NCI-H1048 (cell line): Measurements from ENCODE around the gene HDAC11.
"Not testable (repeated sequence)": the region's sequence is repeated elsewhere in the genome, so short reads cannot be mapped to it uniquely, and the experiment has no call there.

Experiments
- DNase-seq: peaks from one replicate; lab custom pipeline; 2025; lab: John Stamatoyannopoulos, UW

HDAC11 gene, protein sequence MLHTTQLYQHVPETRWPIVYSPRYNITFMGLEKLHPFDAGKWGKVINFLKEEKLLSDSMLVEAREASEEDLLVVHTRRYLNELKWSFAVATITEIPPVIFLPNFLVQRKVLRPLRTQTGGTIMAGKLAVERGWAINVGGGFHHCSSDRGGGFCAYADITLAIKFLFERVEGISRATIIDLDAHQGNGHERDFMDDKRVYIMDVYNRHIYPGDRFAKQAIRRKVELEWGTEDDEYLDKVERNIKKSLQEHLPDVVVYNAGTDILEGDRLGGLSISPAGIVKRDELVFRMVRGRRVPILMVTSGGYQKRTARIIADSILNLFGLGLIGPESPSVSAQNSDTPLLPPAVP

DNA sequence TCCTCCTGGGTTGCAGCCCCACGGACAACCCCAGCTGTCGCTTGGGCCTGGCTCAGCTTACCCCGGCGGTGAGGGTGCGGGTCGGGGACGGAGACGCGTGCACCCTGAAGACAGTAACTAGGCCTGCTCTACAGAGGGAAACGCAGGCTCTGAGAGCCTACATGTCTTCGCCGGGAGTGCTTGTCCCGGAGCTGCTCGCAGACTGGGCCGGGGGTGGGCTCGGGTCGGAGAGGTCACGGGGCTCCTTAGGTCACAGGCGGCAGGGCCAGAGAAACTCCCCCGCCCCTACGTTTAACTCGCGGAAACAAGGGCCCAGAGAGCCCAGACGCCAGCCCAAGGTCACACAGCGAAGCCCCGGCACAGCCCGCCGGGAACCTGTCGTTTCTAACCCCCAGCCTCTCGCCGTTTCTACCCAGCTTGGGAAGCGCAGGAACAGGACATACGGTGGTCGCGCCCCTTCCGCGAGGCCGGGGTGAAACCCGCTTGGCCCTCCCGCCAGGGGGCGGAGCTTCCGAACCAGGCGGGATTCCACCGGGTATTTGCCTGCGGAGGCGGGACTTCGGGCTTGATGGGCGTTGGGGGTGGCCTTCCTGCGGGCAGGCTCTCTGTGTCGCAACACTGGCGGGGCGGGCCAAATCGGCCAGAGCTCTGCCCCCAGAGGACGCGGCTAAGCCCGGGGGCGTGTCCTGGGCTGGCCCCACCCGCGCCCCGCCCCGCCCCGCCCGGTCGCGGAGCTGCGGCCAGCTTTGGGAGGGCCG is at the start of gene HDAC11:
Gene HDAC11 (plus strand): TSS at position 725 of the 758 bp plus-strand sequence. CDS start 42 bp downstream, outside the sequence.
- DNase-seq = peak; percentile 89

DNA sequence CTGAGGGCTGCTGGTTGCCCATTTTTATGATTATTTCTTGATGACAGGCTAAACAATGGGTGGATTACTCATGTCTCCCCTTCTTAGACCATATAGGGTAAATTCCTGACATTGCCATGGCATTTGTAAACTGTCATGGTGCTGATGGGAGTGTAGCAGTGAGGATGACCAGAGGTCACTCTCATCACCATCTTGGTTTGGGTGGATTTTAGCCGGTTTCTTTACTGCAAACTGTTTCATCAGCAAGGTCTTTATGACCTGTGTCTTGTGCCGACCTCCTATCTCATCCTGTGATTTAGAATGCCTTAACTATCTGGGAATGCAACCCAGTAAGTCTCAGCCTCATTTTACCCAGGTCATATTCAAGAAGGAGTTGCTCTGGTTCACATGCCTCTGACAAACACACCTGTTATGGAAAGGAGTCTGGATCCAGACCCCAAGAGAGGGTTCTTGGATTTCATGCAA is 49.7 kb upstream of the HDAC11 start:
- not testable (repeated sequence) for DNase-seq

DNA sequence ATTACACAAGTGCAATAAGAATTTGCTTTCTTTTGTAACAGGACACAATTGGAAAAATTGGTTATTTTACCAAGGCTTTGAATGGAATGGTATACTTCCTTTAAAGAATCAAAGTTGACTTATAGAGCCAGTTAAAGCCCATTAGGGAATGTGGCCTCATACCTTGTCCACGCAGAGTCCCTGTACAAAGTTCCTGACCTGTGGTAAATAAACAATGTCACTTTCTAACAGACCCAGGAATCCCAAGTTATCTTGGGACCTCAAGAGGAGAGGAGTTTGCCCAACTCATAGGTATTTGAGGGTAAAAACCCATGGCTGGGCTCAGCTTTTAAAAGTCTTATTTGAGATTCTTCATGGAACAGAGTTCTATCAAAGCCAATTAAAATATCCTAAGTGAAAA is 48.0 kb upstream of the HDAC11 start:
- DNase-seq = no peak

DNA sequence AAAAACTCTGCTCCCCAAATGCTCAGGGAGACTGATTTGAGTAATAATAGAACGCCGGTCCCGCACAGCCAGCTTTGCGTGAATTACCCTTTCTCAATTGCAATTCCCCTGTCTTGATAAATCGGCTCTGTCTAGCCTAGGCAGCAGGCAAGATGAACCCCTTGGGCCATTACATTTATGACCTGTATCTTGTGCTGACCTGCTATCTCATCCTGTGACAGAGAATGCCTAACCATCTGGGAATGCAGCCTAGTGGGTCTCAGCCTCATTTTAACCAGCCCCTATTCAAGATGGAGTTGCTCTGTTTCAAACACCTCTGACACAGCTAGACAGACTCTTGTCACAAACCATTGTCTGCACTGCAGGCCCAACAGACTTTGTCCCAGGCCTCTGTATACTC is 46.2 kb upstream of the HDAC11 start:
- DNase-seq = no peak

DNA sequence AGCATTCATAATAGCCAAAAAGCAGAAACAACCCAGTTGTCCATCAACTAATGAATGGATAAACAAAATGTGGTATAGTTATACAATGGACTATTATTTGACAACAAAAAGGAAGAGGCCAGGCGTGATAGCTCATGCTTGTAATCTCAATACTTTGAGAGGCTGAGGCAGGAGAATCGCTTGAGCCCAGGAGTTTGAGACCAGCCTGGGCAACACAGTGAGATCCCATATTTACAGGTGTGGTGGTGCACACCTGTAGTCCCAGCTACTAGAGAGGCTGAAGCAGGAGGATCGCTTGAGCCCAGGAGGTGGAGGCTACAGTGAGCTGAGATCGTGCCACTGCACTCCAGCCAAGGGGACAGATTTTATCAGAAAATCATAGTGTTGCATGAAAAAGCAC is 43.9 kb upstream of the HDAC11 start:
- DNase-seq = not testable (repeated sequence)

DNA sequence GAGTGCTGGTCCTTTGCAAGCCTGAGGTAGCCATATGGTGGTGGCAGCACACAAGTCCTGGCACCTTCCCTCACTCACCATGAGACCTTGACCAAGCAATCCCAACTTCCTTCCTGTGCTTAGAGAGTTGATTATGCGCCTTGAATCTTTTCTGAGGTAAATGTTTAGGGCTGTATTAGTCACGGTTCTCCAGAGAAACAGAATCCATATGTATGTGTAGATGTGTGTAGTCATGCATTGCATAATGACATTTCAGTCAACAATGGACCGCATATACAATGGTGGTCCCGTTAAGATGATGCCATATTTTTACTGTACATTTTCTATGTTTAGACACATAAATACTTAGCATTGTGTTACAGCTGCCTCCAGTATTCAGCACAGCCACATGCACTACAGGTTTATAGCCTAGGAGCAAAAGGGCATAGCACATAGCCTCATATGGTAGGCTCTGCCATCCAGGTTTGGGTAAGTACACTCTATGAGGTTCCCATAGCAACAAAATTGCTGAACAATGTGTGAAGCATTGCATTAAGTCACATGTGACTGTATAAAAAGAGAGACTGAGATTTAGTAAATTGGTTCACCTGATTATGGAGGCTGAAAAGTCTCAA is 39.8 kb upstream of the HDAC11 start:
- DNase-seq = no peak

DNA sequence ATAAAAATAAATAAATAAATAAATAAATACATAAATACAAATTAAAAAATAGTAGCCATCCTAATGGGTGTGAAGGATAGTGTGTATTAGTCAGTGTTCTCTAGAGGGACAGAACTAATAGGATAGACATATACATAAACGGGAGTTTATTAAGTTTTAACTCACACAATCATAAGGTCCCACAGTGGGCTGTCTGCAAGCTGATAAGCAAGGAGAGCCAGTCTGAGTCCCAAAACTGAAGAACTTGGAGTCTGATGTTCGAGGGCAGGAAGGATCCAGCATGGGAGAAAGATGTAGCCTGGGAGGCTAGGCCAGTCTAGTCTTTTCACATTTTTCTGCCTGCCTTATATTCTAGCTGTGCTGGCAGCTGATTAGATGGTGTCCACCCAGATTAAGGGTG is 37.2 kb upstream of the HDAC11 start:
- DNase-seq = not testable (repeated sequence)

DNA sequence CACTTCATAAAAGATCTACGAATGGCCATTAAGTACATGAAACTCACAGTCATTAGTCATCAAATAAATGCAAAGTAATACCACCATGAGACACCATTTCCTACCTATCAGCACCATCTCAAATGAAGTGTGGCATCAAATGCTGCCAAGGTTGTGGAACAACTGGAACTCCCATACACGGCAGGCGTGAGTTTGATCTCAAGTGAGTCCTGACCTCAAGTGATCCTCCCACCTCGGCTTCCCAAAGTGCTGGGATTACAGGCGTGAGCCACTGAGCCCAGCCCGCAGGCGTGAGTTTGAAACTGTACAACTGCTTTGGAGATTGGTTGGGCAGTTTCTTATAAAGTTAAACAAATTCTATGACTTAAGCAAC is 28.8 kb upstream of the HDAC11 start:
- no peak for DNase-seq

DNA sequence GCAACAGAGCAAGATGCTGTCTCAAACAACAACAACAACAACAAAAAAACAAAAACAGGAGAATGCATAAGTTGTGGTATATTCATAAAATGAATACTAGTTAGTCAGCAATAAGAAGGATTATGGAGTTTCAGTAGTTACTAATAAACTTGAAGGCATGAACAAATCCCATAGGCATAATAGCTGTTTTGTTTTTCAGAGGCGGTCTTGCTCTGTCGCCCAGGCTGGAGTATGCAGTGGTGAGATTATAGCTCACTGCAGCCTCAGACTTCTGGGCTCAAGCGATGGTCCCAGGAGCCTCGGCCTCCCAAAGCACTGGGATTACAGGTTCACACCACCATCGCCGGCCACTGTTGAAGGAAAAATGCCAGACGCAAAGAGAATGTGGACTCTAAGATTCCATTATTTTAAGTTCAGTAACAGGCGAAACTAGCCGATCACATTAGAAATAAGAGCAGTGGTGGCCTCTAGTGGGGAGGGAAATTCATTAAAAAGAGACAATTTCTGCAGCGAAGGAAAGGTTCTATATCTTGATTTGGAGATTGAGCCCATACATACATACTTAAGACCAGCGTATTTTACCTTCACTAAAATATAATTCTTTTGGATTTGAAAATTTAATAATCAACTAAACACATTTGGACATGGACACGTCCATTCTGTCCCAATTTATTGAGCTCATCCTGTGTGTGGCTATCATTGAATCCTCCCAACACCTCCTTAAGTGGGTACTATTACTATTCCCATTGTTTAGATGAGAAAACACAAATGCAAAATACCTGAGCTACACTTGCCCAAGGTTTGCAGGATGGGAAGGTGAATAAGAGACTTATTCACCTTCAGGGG is 27.4 kb upstream of the HDAC11 start:
- DNase-seq = no peak

DNA sequence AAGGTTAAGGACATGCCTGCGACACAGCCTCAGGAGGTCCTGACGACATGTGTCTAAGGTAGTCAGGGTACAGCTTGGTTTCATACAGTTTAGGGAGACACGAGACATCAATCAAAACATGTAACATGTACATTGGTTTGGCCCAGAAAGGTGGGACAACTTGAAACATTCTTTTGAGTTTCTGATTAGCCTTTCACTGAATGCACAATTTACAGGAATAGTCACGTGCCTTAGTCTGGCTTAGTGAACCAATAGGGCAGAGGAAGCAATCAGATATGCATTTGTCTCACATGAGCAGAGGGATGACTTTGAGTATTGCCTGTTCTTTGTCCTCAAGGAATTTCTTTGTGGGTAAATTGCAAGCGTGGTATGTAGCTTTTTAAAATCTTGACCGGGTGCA is 24.5 kb upstream of the HDAC11 start:
- DNase-seq = no peak

DNA sequence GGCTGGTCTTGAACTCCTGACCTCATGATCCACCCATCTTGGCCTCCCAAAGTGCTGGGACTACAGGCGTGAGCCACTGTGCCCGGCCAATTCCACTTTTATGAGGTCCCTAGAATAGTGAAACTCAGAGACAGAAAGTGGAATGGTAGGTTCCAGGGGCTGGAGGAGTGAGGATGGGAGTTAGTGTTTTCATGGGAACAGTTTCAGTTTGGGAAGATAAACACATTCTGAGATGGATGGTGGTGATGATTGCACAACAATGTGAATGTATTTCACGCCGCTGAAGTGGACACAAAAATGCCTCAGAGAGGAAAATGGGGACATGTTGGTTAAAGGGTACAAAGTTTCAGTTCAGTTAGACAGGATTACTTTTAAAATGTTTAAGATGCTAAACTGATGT is 22.5 kb upstream of the HDAC11 start:
- DNase-seq = no peak

DNA sequence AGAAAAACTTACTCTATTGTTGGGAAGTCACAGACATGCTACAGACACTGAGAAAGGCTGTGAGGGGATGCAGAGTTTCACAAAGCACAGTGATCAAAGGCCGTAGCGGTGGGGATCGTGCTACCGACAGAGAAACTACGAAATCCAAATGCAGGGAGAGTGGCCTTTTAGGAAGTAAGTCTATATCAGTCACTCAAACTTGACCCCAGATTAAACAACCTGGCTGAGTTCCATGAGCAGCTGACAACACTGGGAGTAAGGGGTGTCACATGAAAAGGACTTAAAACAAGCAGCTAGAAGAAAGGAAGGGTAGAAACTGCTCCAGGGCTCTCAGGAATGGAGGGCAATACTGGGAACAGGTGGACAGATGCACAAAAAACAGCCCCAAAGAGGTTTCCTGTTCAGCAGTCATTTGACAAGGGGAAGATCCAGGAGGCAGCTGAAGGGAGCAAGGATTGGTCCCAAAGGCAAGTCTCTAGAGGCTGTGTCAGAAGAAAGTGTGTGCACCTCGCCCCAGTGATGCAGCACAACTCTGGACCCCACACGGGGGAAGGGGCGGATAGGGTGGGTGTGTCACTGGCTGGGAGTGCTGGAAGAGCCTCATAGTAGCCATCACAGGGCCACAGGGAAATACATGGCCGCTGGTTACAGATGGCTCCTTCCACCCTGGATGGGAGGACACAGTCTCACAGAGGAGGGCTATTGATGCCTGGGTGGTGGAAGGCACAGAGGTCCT is 20.3 kb upstream of the HDAC11 start:
- DNase-seq = no peak

DNA sequence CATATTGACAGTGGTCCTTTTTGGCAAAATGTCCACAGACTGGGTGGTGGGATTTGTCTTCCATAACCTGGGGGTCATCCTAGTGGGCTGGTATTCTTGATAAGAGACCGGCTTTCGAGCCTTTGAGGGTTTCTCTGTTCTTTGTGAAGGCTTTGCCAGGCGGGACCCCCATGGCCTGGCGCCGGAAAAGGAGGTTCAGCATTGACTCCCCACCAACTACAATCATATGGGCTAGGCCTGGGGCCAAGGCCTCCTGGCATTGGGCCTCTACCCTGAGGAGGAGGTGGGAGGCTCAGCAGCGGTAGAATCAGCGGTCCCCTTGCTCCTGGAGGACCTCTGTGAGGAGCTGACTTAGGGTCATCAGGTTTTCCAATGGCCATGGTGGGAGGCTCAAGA is 19.8 kb upstream of the HDAC11 start:
- DNase-seq = no peak

DNA sequence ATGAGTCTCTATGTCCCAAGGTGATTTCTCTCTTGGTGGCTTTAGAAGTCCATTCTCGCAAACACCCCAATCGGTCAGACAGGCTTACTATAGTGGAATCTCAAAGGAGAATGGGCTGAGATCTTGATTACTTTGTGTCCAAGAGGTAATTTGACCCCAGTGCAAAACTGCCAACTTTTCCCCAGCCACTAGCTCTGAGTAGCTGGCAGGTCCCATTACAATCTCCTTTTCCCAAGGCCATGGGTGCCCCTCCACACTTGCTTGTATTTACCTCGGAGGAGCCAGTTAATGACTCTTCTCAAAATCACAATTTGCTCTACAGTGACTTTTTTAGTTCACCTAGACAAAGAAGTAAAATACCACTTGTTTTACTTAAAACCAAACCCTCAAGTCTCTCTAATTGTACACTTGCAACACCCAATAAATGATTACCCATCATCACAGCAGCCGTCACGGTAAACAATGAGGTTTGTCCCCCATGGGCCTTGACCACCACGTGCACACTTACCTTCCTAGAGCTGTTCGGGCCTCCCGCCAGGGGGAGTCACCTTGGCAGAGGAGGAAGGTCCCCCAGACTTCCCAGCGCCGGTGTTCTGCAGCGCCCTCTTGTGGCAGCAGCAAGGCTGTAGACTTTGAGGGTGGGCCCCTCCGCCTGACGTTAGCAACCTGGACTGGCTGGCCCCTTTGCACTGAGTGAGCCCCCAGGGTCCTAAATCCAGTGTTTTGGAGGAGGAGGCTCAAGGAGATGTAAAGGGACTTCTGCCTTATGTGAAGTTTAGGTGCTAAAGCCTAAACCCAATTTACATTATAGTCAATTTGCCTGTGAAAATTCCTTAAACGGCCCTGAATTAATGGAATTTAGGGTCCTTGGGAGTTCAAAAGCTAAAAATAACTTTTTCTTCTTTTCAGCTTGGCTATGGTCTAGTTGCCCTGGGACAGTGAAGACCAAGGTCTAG is 18.7 kb upstream of the HDAC11 start:
- peak; percentile 50 for DNase-seq

DNA sequence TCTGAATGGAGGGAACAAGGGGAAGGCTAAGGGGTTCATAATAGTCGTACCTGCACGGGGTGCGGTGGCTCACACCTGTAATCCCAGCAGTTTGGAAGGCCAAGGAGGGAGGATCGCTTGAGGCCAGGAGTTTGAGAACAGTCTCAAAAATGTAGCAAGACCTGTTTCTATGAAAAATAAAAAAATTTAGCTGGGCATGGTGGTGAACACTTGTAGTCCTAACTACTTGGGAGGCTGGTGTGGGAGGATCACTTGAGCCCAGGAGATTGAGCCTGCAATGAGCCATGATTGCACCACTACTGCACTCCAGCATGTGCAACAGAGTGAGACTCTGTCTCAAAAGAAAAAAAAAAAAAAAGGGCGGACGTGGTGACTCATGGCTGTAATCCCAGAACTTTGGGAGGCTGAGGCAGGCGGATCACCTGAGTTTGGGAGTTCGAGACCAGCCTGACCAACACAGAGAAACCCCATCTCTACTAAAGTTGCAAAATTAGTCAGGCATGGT is 17.9 kb upstream of the HDAC11 start:
- no peak for DNase-seq

DNA sequence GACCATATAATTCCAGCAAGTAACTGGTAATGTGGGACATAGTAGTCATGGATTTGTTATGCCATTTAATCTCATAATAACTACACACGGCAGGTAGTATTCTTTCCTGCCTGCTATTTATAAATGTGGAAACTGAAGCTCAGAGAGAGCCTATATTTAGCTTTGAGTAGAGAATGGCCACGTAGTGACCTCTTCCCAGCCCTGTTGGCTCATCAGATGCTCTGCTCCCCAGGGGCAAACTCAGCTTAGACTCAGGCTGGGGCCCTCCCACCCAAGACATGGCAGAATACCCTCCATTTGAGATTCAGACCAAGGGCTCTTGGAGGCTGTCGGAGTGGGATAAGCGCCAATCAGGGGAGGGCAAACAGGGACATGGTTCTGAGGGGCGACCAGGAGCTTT is 17.3 kb upstream of the HDAC11 start:
- no peak for DNase-seq

DNA sequence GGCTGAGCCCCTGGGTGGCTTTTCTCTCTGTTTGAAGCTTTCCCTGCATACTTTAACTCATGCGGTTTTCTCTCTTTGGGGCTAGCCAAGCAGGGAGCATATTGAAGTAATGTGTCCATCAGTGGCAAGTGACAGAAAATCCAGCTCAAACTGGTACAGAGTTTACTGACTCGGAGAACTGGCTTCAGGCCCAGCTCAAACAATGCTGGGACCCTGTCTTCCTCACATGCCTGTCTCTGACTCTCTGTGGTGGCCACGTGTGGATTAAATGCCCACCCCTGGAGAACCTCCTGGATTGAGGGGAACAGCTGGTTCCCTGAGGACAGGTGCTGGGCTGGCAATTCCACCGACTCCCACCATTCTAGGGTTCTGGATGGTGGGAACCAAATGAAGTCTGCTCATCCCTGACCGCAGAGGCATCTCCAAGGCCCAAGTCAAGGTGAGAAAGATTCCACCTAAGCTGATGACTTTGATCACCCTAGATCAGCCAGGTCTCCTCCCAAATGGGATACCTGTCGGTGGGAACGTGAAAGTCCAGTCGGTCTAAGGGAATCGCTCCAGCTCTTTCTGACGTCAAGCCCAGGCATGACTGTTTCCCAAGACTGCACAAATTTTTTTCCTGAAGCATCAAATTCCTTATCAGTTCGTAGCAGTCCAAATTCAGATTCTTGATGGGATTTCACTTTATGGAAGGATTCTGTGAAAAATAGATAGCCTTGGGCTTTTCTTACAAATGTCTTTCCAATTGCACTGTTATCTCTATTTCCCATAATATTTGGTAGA is 16.3 kb upstream of the HDAC11 start:
- no peak for DNase-seq

DNA sequence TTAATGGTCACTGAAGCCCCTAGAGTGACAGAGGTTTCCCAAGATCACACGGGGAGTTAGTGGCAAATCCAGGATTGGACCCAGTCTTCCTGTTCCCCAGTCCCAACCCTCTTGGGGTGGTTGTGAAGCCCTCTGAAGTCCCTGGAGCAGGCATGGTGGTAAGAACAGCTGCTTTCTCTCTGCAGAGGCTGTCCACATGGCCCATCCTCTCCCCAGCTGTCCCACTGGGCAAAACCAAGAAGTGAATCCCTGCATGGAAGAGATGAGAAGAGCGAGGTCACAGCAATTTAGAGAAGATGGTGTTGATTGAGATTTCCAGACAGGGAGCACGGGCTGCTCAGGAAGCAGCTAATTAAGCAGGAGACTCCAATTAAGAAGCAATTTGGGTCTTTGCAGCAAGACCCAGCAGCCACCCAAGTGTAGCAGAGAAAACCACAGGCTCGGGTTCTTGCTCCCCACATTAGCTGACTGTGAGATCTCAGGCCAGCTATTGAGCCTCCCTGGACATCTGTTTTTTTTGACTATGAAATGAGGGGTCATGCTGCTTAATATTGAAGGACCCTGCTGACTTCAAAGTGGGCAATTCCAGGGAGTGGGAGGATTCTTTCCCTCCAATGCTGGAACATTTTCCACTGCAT is 14.8 kb upstream of the HDAC11 start:
- DNase-seq = no peak

DNA sequence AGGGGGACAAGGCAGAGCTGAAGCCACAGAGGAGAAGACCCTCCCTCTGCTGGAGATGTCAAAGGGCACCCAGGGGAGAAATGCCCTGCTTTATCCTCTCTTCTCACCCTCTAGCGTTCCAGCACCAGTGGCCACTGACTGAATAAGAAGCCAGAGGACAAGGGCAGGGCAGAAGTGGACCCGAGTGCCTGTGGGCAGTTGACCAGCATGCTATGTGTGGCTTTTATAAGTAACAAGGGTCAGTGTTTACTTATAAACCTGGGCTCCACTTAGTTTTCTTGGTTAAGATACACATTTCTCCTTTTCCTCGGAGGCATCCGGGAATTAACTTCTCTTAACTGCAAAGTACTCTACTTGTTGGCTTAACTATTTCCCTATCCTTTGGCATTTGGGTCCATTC is 13.3 kb upstream of the HDAC11 start:
- no peak for DNase-seq
